ENCODE measurements around the gene LRRC75A. TPM values are rescaled to one million over a fixed set of nuclear protein-coding genes. Genes with fewer than 3 reads are reported as not detected.

Gene LRRC75A
- total RNA-seq, 1 experiment from 2014 or later = 2.8 TPM

DNA sequence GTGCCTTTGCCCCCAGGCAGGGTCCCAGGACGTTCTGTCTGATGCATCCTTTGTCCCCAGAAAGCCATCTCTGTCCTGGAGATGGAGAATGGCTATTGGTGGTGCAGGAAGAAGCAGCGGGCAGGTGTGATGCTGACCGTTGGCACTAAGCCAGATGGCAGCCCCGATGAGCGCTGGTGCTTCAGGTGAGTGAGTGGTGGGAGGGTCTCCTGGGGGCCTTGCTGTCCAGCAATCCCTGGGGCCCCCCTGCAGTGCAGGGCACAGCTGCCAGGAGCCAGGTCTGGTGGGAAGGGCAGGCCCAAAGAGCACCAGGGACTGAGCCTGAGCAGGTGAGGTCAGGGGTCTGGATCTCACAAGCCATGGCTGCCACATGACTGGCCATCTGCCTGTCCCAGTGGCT lies 58.5 kb downstream of the LRRC75A start:
- ChIA-PET CTCF (no interaction called here), POLR2A (ENCODE audit: low non-redundant PET) (no interaction called here)
- Histone ChIP-seq H3K27me3 (replicated peaks; ENCODE audit: insufficient read depth, low read depth, low read length, poor library complexity) (no peaks in the 10 kb centered on the region), H3K4me3 (ENCODE audit: low read depth, low read length, poor library complexity, severe bottlenecking) (no peak overlapping the region), H3K27ac (ENCODE audit: low read depth, low read length, poor library complexity, severe bottlenecking) (no peak overlapping the region), H3K36me3 (ENCODE audit: insufficient read depth, low read length, poor library complexity, severe bottlenecking) (no peaks in the 10 kb centered on the region), H3K4me1 (ENCODE audit: insufficient read depth, low read length, poor library complexity, severe bottlenecking) (peaks cover 6% of the 10 kb centered on the region), H3K9me3 (ENCODE audit: low read depth, low read length, poor library complexity, severe bottlenecking) (no peaks in the 10 kb centered on the region)
- intact Hi-C loops (cut with micrococcal nuclease; ENCODE audit: unreplicated experiment) = no loop called here
- no peak for DNase-seq (ENCODE audit: low spot score)
- BruUV-seq (replicated peaks) = no TSS peak
- no peak for TF ChIP-seq EZH2 (IDR thresholded peaks at IDR 0.05; ENCODE audit: borderline replicate concordance, low read depth, low read length, poor library complexity, severe bottlenecking)
- TF ChIP-seq, protein P1, sequence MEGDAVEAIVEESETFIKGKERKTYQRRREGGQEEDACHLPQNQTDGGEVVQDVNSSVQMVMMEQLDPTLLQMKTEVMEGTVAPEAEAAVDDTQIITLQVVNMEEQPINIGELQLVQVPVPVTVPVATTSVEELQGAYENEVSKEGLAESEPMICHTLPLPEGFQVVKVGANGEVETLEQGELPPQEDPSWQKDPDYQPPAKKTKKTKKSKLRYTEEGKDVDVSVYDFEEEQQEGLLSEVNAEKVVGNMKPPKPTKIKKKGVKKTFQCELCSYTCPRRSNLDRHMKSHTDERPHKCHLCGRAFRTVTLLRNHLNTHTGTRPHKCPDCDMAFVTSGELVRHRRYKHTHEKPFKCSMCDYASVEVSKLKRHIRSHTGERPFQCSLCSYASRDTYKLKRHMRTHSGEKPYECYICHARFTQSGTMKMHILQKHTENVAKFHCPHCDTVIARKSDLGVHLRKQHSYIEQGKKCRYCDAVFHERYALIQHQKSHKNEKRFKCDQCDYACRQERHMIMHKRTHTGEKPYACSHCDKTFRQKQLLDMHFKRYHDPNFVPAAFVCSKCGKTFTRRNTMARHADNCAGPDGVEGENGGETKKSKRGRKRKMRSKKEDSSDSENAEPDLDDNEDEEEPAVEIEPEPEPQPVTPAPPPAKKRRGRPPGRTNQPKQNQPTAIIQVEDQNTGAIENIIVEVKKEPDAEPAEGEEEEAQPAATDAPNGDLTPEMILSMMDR (conservative IDR thresholded peaks at IDR 0.05; ENCODE audit: low read depth, low read length) = no peak

DNA sequence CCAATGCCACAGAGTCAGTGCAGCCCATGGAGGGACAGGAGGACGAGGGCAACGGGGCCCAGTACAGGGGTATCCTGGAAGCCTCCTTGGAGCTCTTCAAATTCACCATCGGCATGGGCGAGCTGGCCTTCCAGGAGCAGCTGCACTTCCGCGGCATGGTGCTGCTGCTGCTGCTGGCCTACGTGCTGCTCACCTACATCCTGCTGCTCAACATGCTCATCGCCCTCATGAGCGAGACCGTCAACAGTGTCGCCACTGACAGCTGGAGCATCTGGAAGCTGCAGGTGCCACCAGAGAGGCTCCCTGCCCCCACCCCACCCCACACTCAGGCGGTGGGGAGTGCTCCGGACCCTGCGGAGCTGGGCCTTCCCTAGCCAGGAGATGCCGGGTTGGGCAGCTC lies 60.0 kb downstream of the LRRC75A start:
- Histone ChIP-seq H3K27ac (ENCODE audit: low read depth, low read length, poor library complexity, severe bottlenecking) (no peak overlapping the region), H3K9me3 (ENCODE audit: low read depth, low read length, poor library complexity, severe bottlenecking) (no peaks in the 10 kb centered on the region), H3K4me3 (ENCODE audit: low read depth, low read length, poor library complexity, severe bottlenecking) (no peak overlapping the region), H3K4me1 (ENCODE audit: insufficient read depth, low read length, poor library complexity, severe bottlenecking) (no peaks in the 10 kb centered on the region), H3K36me3 (ENCODE audit: insufficient read depth, low read length, poor library complexity, severe bottlenecking) (no peaks in the 10 kb centered on the region), H3K27me3 (replicated peaks; ENCODE audit: insufficient read depth, low read depth, low read length, poor library complexity) (no peaks in the 10 kb centered on the region)
- TF ChIP-seq, protein P1 (conservative IDR thresholded peaks at IDR 0.05; ENCODE audit: low read depth, low read length) = no peak
- TF ChIP-seq EZH2 (IDR thresholded peaks at IDR 0.05; ENCODE audit: borderline replicate concordance, low read depth, low read length, poor library complexity, severe bottlenecking) = no peak
- BruUV-seq (replicated peaks) = no TSS peak
- intact Hi-C loops (cut with micrococcal nuclease; ENCODE audit: unreplicated experiment) = no loop called here
- CTCF ChIA-PET = no interaction called here
- POLR2A ChIA-PET (ENCODE audit: low non-redundant PET) = no interaction called here
- DNase-seq (ENCODE audit: low spot score) = no peak

DNA sequence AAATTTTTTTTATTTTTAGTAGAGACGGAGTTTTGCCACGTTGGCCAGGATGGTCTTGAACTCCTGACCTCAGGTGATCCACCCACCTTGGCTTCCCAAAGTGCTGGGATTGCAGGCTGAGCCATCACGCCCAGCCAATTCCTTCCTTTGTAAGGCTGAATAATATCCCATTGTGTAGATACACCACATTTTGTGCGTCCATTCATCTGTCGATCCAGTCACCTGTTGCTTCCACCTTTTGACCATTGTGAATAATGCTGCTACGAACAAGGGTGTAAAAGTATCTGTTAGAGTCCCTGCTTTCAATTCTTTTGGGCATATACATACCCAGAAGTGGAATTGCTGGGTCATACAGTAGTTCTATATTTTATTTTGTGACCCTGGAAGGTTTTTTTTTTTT lies 61.3 kb downstream of the LRRC75A start:
- ChIA-PET POLR2A (ENCODE audit: low non-redundant PET) (no interaction called here), CTCF (no interaction called here)
- Histone ChIP-seq H3K4me3 (ENCODE audit: low read depth, low read length, poor library complexity, severe bottlenecking) (no peak overlapping the region), H3K27ac (ENCODE audit: low read depth, low read length, poor library complexity, severe bottlenecking) (no peak overlapping the region), H3K36me3 (ENCODE audit: insufficient read depth, low read length, poor library complexity, severe bottlenecking) (no peaks in the 10 kb centered on the region), H3K27me3 (replicated peaks; ENCODE audit: insufficient read depth, low read depth, low read length, poor library complexity) (no peaks in the 10 kb centered on the region), H3K4me1 (ENCODE audit: insufficient read depth, low read length, poor library complexity, severe bottlenecking) (no peaks in the 10 kb centered on the region), H3K9me3 (ENCODE audit: low read depth, low read length, poor library complexity, severe bottlenecking) (no peaks in the 10 kb centered on the region)
- intact Hi-C loops (cut with micrococcal nuclease; ENCODE audit: unreplicated experiment) = no loop called here
- TF ChIP-seq, protein P1 (conservative IDR thresholded peaks at IDR 0.05; ENCODE audit: low read depth, low read length) = no peak
- TF ChIP-seq EZH2 (IDR thresholded peaks at IDR 0.05; ENCODE audit: borderline replicate concordance, low read depth, low read length, poor library complexity, severe bottlenecking) = no peak
- no peak for DNase-seq (ENCODE audit: low spot score)
- no TSS peak for BruUV-seq (replicated peaks)

Data from A673 (cell line).